ENCODE results near the gene UTP25. TPM values are rescaled to one million over a fixed set of nuclear protein-coding genes. Genes with fewer than 3 reads are reported as not detected.

Gene UTP25
- total and polyA plus RNA-seq, 2 of the 4 experiments (the other 2 are of a cell fraction) = 7.1 to 17.4 TPM

DNA sequence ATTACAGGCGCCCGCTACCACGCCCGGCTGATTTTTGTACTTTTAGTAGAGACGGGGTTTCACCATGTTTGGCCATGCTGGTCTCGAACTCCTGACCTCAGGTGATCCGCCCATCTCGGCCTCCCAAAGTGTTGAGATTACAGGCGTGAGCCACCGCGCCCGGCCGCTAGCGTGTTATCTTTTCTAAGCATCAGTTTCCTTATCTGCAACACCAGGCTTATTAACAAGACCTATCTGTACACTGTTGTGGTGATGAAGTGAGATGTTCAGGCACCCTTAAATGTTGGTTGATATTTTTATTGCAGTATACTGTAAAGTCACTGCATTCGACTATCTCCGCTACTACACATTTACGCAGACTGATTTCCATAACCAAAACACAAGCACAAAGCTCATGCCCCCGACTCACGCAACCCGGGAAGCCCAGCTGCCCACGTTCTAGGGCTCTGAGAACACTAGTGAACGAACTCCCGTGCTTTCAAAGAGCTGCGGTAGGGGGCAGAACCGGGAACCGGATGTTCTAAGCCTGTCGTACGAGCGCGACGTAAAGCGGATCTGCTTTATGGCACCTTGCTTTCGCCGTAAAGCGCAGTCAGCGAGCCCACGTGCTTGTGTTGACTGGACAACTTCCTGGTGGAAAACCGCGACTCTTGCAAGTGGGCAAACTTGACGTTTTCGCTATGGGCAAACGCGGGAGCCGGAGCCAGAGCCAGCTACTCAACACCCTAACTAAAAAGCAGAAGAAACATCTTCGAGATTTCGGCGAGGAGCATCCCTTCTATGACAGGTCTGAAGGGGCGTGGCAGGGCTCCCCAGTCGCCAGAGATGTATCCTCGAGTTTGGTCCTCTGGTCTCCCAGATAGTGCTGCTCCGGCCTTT is at the start of gene UTP25 (continued):
- TF ChIP-seq RCOR1 (IDR thresholded peaks at IDR 0.05; ENCODE audit: insufficient replicate concordance, low read length) = no peak
- peak; percentile 36 for TF ChIP-seq RAD21 (IDR thresholded peaks at IDR 0.05; ENCODE audit: low read length)
- TF ChIP-seq SMC3 (IDR thresholded peaks at IDR 0.05; ENCODE audit: low read depth, low read length) = peak; percentile 37
- TF ChIP-seq POLR2A (IDR thresholded peaks at IDR 0.05; ENCODE audit: low read depth, low read length) = no peak
- no peak for TF ChIP-seq FOS (IDR thresholded peaks at IDR 0.05; ENCODE audit: low read depth, low read length)
- peak; percentile 21; the same call in 1 of the 2 replicates for TF ChIP-seq MAFK (IDR thresholded peaks at IDR 0.05; ENCODE audit: low read depth, low read length)

DNA sequence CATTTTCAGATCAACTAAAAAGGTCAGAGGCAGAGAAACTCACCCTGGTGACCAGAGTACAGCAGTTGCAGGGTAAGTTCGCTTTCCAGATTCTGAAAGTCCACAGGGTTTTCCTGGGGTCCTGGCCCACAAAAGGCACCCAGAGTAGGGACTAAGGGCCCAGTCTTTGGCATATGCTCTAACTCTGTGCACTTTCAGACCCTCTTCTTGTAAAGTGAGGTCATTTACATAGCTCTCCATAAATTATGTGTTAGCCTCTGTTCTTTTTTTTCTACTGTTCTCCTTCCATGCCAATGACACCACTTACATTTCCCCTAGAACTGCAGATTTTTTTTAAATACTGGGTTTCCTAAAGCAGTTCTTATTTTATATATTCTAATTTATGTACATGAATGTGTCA is 49.7 kb upstream of the UTP25 start:
- no TSS peak for BruUV-seq (replicated peaks)
- Histone ChIP-seq H3K4me3 (ENCODE audit: insufficient read depth, low read depth, low read length) (no peak overlapping the region), H4K5ac (ENCODE audit: low read depth, low read length) (no peak overlapping the region), H4K91ac (ENCODE audit: insufficient read depth, low read depth, low read length) (no peak overlapping the region), H3K4ac (ENCODE audit: low read depth, low read length) (no peak overlapping the region), H2AFZ (replicated peaks; ENCODE audit: low read length, poor library complexity) (no peak overlapping the region), H3K9ac (ENCODE audit: low read depth, low read length) (no peak overlapping the region), H4K8ac (ENCODE audit: low read depth in 2 of 2, low read length in 2 of 2) (no peak overlapping the region), H2BK5ac (ENCODE audit: low read depth, low read length, poor library complexity, severe bottlenecking) (no peak overlapping the region), H3K56ac (ENCODE audit: extremely low read depth, insufficient read depth, low read length) (no peak overlapping the region), H3K4me1 (ENCODE audit: control insufficient read depth, insufficient read depth, low read length) (no peaks in the 10 kb centered on the region), H2BK15ac (ENCODE audit: low read depth, low read length) (no peak overlapping the region), H2BK120ac (ENCODE audit: low read depth, low read length) (no peak overlapping the region), H3K27ac (ENCODE audit: insufficient read depth, low read length) (no peak overlapping the region), H3K36me3 (ENCODE audit: control insufficient read depth, insufficient read depth, low read length) (no peaks in the 10 kb centered on the region), H3K9me1 (ENCODE audit: insufficient read depth, low read length) (peaks cover 3% of the 10 kb centered on the region; the same call in 1 of the 2 replicates), H3K27me3 (ENCODE audit: control insufficient read depth, insufficient read depth, low read length) (no peaks in the 10 kb centered on the region), H3K4me2 (ENCODE audit: low read depth, low read length) (no peak overlapping the region), H3K23ac (ENCODE audit: low read depth, low read length) (no peak overlapping the region), H2AK5ac (ENCODE audit: low read depth, low read length) (no peak overlapping the region), H4K20me1 (ENCODE audit: insufficient read depth, low read length) (no peaks in the 10 kb centered on the region), H2AK9ac (replicated peaks; ENCODE audit: low read depth, low read length, poor library complexity) (no peak overlapping the region), H3K14ac (replicated peaks; ENCODE audit: low read depth, low read length) (no peak overlapping the region), H2BK20ac (ENCODE audit: low read depth, low read length) (no peak overlapping the region), H3K79me1 (ENCODE audit: low read depth in 1 of 2, low read length in 2 of 2) (peaks cover 6 to 8% of the 10 kb centered on the region in 2 experiments; a peak in 3 of 4 replicates), H3K9me3 (ENCODE audit: control insufficient read depth, insufficient read depth, low read length) (no peaks in the 10 kb centered on the region), H3K18ac (ENCODE audit: low read depth, low read length) (no peak overlapping the region)
- intact Hi-C loops (cut with micrococcal nuclease) (no loop called here), dilution Hi-C loops (cut with HindIII; ENCODE audit: low sequenced_read_pairs, unreplicated experiment) (no loop called here), in situ Hi-C loops (cut with MboI; ENCODE audit: low sequenced_read_pairs) (no loop called here)
- TF ChIP-seq MXI1 (IDR thresholded peaks at IDR 0.05; ENCODE audit: borderline replicate concordance, low read depth, low read length) (no peak), RCOR1 (IDR thresholded peaks at IDR 0.05; ENCODE audit: insufficient replicate concordance, low read length) (no peak)
- ChIA-PET POLR2A (ENCODE audit: unreplicated experiment) (no interaction called here), CTCF (no interaction called here)
- DNase-seq (no peak), ATAC-seq (ENCODE audit: low read depth) (no peak)
- WGBS, 2 experiments (ENCODE audit: extremely low coverage in 2 of 2, insufficient read length in 1 of 2) = 86% methylated on average over 1 of the region's 1 CpG; no CpG with 5 or more reads in 1 of the 2 experiments
